GM12891 (cell line): ENCODE data around the gene SNORC.

ENCODE experiments used
- PAX5 ChIP-seq: IDR thresholded peaks from 2 replicates; pipeline ENCODE4 v1.6.1; 2011; ENCODE audit warnings: low read length, moderate library complexity, mild to moderate bottlenecking; ENCODE audit not compliant: insufficient read depth, severe bottlenecking
- POLR2A ChIP-seq: IDR thresholded peaks from 2 replicates; pipeline ENCODE4 v1.6.1; 2011; ENCODE audit warnings: low read depth, low read length, control low read depth
- POLR2AphosphoS5 ChIP-seq: IDR thresholded peaks from 2 replicates; pipeline ENCODE4 v1.6.1; 2011; ENCODE audit warnings: low read depth, low read length, control low read depth
- TAF1 ChIP-seq: IDR thresholded peaks from 2 replicates; pipeline ENCODE4 v1.6.1; 2011; ENCODE audit warnings: low read depth, low read length, control low read depth

- no peak for TF ChIP-seq POLR2AphosphoS5
- TF ChIP-seq POLR2A = no peak
- TF ChIP-seq TAF1 = no peak
- TF ChIP-seq PAX5 = no peak
These were observed 8.7 kb upstream of the SNORC start for GRCh38 chr2:232861353-232861752.
